GM21529 (cell line): ENCODE results near the gene SPTBN1.

Experiments
- ATAC-seq: cut with Tn5 transposase; IDR thresholded peaks from one replicate; pipeline ENCODE4 v1.9.1; 2021; ENCODE audit not compliant: unreplicated experiment

SPTBN1 gene

GRCh38 chr2:54667726-54668650, 211.9 kb downstream of the SPTBN1 start:
- ATAC-seq: no peak

- ATAC-seq: no peak
These were observed 212.6 kb downstream of the SPTBN1 start for GRCh38 chr2:54668711-54669110.

GRCh38 chr2:54669677-54670484, 213.8 kb downstream of the SPTBN1 start:
- no peak for ATAC-seq

GRCh38 chr2:54670485-54671009, 214.4 kb downstream of the SPTBN1 start:
- no peak for ATAC-seq

- ATAC-seq: no peak
These were observed 214.9 kb downstream of the SPTBN1 start for GRCh38 chr2:54671010-54671409.

GRCh38 chr2:54671875-54672589, 215.9 kb downstream of the SPTBN1 start:
- ATAC-seq: no peak

GRCh38 chr2:54672590-54673456, 216.7 kb downstream of the SPTBN1 start:
- ATAC-seq: peak; percentile 66

GRCh38 chr2:54673501-54673998, 217.4 kb downstream of the SPTBN1 start:
- ATAC-seq: peak; percentile 45

- ATAC-seq: no peak
These were observed 219.2 kb downstream of the SPTBN1 start for GRCh38 chr2:54675281-54675680.

- ATAC-seq: no peak
These were observed 219.6 kb downstream of the SPTBN1 start for GRCh38 chr2:54675738-54676137.

- no peak for ATAC-seq
These were observed 220.5 kb downstream of the SPTBN1 start for GRCh38 chr2:54676656-54677055.

GRCh38 chr2:54677476-54678265, 221.5 kb downstream of the SPTBN1 start:
- ATAC-seq: no peak

GRCh38 chr2:54678719-54679118, 222.6 kb downstream of the SPTBN1 start:
- ATAC-seq: no peak

- ATAC-seq: peak; percentile 79
These were observed 224.4 kb downstream of the SPTBN1 start for GRCh38 chr2:54680397-54681041.

- no peak for ATAC-seq
These were observed 225.3 kb downstream of the SPTBN1 start for GRCh38 chr2:54681416-54681815.

- ATAC-seq: no peak
These were observed 227.5 kb downstream of the SPTBN1 start for GRCh38 chr2:54683596-54683995.

GRCh38 chr2:54685263-54685775, 229.2 kb downstream of the SPTBN1 start:
- ATAC-seq: no peak

GRCh38 chr2:54687595-54688152, 231.5 kb downstream of the SPTBN1 start:
- no peak for ATAC-seq
